ENCODE measurements around the gene SRMS. TPM values are rescaled to one million over a fixed set of nuclear protein-coding genes. Genes with fewer than 3 reads are reported as not detected.

SRMS gene
- total RNA-seq, 1 experiment from 2014 or later, result 3.2 TPM

- Histone ChIP-seq H3K79me2 (ENCODE audit: insufficient read depth, low read length) (peaks cover 9% of the 10 kb centered on the region), H3K27me3 (ENCODE audit: insufficient read depth, low read length) (no peaks in the 10 kb centered on the region), H3K9me2 (ENCODE audit: insufficient read depth) (no peaks in the 10 kb centered on the region), H4K20me1 (ENCODE audit: insufficient read depth) (no peaks in the 10 kb centered on the region), H3K4me3 (replicated peaks in 1 of 2; ENCODE audit: low read depth in 1 of 2, low read length in 2 of 2) (no peak overlapping the region), H3K27ac (ENCODE audit: low read depth, low read length) (peak overlapping the region; percentile 20; the same call in 1 of the 2 replicates), H2AFZ (ENCODE audit: low read depth, low read length, poor library complexity, severe bottlenecking) (no peak overlapping the region), H3K4me2 (ENCODE audit: low read length) (peak overlapping the region; percentile 66), H3K9ac (ENCODE audit: low read length) (no peak overlapping the region), H3K36me3 (ENCODE audit: control insufficient read depth in 1 of 2, insufficient read depth in 2 of 2, low read length in 2 of 2) (no peaks in the 10 kb centered on the region), H3K4me1 (ENCODE audit: control insufficient read depth in 1 of 2, insufficient read depth in 2 of 2, low read length in 2 of 2) (peaks cover 12 to 27% of the 10 kb centered on the region in 2 experiments), H3K9me3 (ENCODE audit: control insufficient read depth in 1 of 2, insufficient read depth in 1 of 2, low read depth in 1 of 2, low read length in 2 of 2) (no peaks in the 10 kb centered on the region; a peak in 1 of 4 replicates)
- CTCF ChIA-PET, result interaction anchor here (1.3 kb wide), 1 partner anchor 18 kb away, joined by 4 read pairs; the partner anchor contains the start of gene PPDPF
- ATAC-seq, result no peak
- no peak for TF ChIP-seq EZH2phosphoT487 (IDR thresholded peaks at IDR 0.05; ENCODE audit: borderline replicate concordance)
- no peak for TF ChIP-seq TCF7L2 (IDR thresholded peaks at IDR 0.05; ENCODE audit: borderline replicate concordance, extremely low read depth, insufficient read depth, insufficient read length)
- TF ChIP-seq ZNF274 (IDR thresholded peaks at IDR 0.05; ENCODE audit: low read depth, low read length), result no peak
- TF ChIP-seq SIN3A (IDR thresholded peaks at IDR 0.05; ENCODE audit: low read depth), result no peak
- TF ChIP-seq ATF3 (IDR thresholded peaks at IDR 0.05), result no peak
- TF ChIP-seq REST (IDR thresholded peaks at IDR 0.05; ENCODE audit: low read depth), result no peak
- no TSS peak for BruUV-seq (replicated peaks)
- intact Hi-C loops (cut with micrococcal nuclease), result no loop called here
- no peak for DNase-seq (ENCODE audit: low read depth, low spot score)
- RAD21 ChIA-PET (ENCODE audit: low non-redundant PET in 1 of 2, low total read pairs in 2 of 2, uncharacterized antibody in 2 of 2, unreplicated experiment in 2 of 2), result interaction anchor here in 1 of 2 experiments (0.7 kb wide), 1 partner anchor 19 kb away, joined by 3 read pairs; no protein-coding TSS in a partner anchor
- POLR2A ChIA-PET, result no interaction called here
Measured at GRCh38 chr20:63502671-63503172, 44.8 kb downstream of the SRMS start.
